Testis (tissue), 2 donors: ENCODE data around the gene RPRML.

Experiments
- CTCF ChIP-seq, 3 experiments: fragments of 450-650 bp in 2 of 3; fragments of 200-600 bp in 1 of 3; sonication (generic) in 1 of 3; IDR thresholded peaks; one replicate each; pipeline ENCODE4 v1.5.1; 2016 to 2019; ENCODE audit warnings: antibody characterized with exemption in 3 of 3, mild to moderate bottlenecking in 2 of 3, moderate library complexity in 1 of 3
- POLR2A ChIP-seq: fragments of 450-650 bp; IDR thresholded peaks from one replicate; pipeline ENCODE4 v1.6.1; 2017; ENCODE audit warnings: antibody characterized with exemption, mild to moderate bottlenecking, moderate library complexity

- TF ChIP-seq CTCF (IDR thresholded peaks at IDR 0.05) (no peak), POLR2A (no peak)
Observed at GRCh38 chr17:46962374-46962790, 16.7 kb downstream of the RPRML start.
